Superior temporal gyrus (tissue), 1 donor: Measurements from ENCODE around the gene RNF152.
A peak's percentile ranks its signal among the peaks of the same experiment; 100 is the strongest.

Experiments used
- DNase-seq: peaks from one replicate; pipeline ENCODE4 v3.0.0-alpha.2; 2016; ENCODE audit errors: extremely low spot score

Gene RNF152

GRCh38 chr18:61894751-61895524, 2.1 kb upstream of the RNF152 start:
- DNase-seq = no peak

- DNase-seq = peak; percentile 63
Measured at GRCh38 chr18:61893971-61894750, 1.4 kb upstream of the RNF152 start.

GRCh38 chr18:61893309-61893970, 633 bp upstream of the RNF152 start:
- DNase-seq = no peak

GRCh38 chr18:61891894-61892293, 913 bp downstream of the RNF152 start:
- no peak for DNase-seq

- DNase-seq = no peak
Measured at GRCh38 chr18:61891271-61891670, 1.5 kb downstream of the RNF152 start.

GRCh38 chr18:61890344-61890743, 2.5 kb downstream of the RNF152 start:
- DNase-seq = no peak

- DNase-seq = no peak
Measured at GRCh38 chr18:61889541-61889940, 3.3 kb downstream of the RNF152 start.

- DNase-seq = no peak
Measured at GRCh38 chr18:61888622-61889021, 4.2 kb downstream of the RNF152 start.

GRCh38 chr18:61887838-61888237, 5.0 kb downstream of the RNF152 start:
- no peak for DNase-seq

- DNase-seq = no peak
Measured at GRCh38 chr18:61883547-61883946, 9.3 kb downstream of the RNF152 start.

- DNase-seq = no peak
Measured at GRCh38 chr18:61882296-61883004, 10.4 kb downstream of the RNF152 start.

GRCh38 chr18:61876899-61877298, 15.9 kb downstream of the RNF152 start:
- DNase-seq = peak; percentile 92

GRCh38 chr18:61870151-61870550, 22.7 kb downstream of the RNF152 start:
- no peak for DNase-seq

- no peak for DNase-seq
Measured at GRCh38 chr18:61869636-61870035, 23.2 kb downstream of the RNF152 start.

GRCh38 chr18:61865466-61866175, 27.2 kb downstream of the RNF152 start:
- DNase-seq = no peak

- no peak for DNase-seq
Measured at GRCh38 chr18:61861372-61861771, 31.4 kb downstream of the RNF152 start.

- no peak for DNase-seq
Measured at GRCh38 chr18:61860302-61860701, 32.5 kb downstream of the RNF152 start.

GRCh38 chr18:61859113-61859512, 33.7 kb downstream of the RNF152 start:
- DNase-seq = no peak

GRCh38 chr18:61856678-61857077, 36.1 kb downstream of the RNF152 start:
- no peak for DNase-seq

GRCh38 chr18:61855449-61856378, 37.1 kb downstream of the RNF152 start:
- no peak for DNase-seq
